Liver (tissue), 9 donors: ENCODE measurements around the gene EGFR. TPM values are rescaled to one million over a fixed set of nuclear protein-coding genes. Genes with fewer than 3 reads are reported as not detected.

ENCODE experiments used
- DNase-seq: peaks from one replicate; pipeline ENCODE4 v3.0.0-alpha.2; 2017; ENCODE audit warnings: low spot score
- H3K27ac ChIP-seq, 2 donors: one replicate each; pipeline ENCODE4 v1.7.0; 2013; ENCODE audit warnings: inconsistent platforms in 2 of 2, low read length in 2 of 2, control low read depth in 1 of 2, low read depth in 1 of 2, mild to moderate bottlenecking in 1 of 2
- H3K27me3 ChIP-seq, 4 donors: one replicate each; pipeline versions ENCODE4 v1.6.1 to v1.7.0; 2013; ENCODE audit warnings: low read length in 3 of 4, inconsistent platforms in 1 of 4, mild to moderate bottlenecking in 1 of 4, moderate library complexity in 1 of 4; ENCODE audit not compliant: control insufficient read depth in 4 of 4, insufficient read depth in 4 of 4
- H3K36me3 ChIP-seq, 4 donors: one replicate each; pipeline versions ENCODE4 v1.6.1 to v1.7.0; 2013; ENCODE audit warnings: low read length in 3 of 4, mild to moderate bottlenecking in 3 of 4, low read depth in 1 of 4, moderate library complexity in 1 of 4; ENCODE audit not compliant: control insufficient read depth in 4 of 4, insufficient read depth in 3 of 4
- H3K4me1 ChIP-seq, 4 donors: one replicate each; pipeline versions ENCODE4 v1.6.1 to v1.7.0; 2013; ENCODE audit warnings: low read length in 3 of 4, mild to moderate bottlenecking in 3 of 4, moderate library complexity in 1 of 4; ENCODE audit not compliant: control insufficient read depth in 4 of 4, insufficient read depth in 4 of 4
- H3K4me3 ChIP-seq, 3 donors: one replicate each; pipeline versions ENCODE4 v1.6.1 to v1.7.0; 2013; ENCODE audit warnings: low read length in 3 of 3, control low read depth in 1 of 3, low read depth in 1 of 3, mild to moderate bottlenecking in 1 of 3
- H3K9ac ChIP-seq, 2 donors: one replicate each; pipeline ENCODE4 v1.7.0; 2013; ENCODE audit warnings: low read length in 2 of 2, mild to moderate bottlenecking in 2 of 2, moderate library complexity in 2 of 2, control low read depth in 1 of 2, low read depth in 1 of 2
- H3K9me3 ChIP-seq, 4 donors: one replicate each; pipeline versions ENCODE4 v1.6.1 to v1.7.0; 2013; ENCODE audit warnings: low read length in 3 of 4; ENCODE audit not compliant: control insufficient read depth in 4 of 4
- ATF3 ChIP-seq: IDR thresholded peaks from 2 replicates; pipeline ENCODE4 v1.6.1; 2016; ENCODE audit warnings: antibody characterized with exemption
- CTCF ChIP-seq: fragments of 150-350 bp; IDR thresholded peaks from 2 replicates; pipeline ENCODE4 v1.5.1; 2017; ENCODE audit warnings: improper control_type of control experiment, low read depth, low read length; ENCODE audit not compliant: missing input control
- EGR1 ChIP-seq, 2 donors: IDR thresholded peaks; 2 replicates each; pipeline ENCODE4 v1.6.1; 2016 to 2018; ENCODE audit warnings: antibody characterized with exemption in 2 of 2, low read depth in 2 of 2
- FOXA1 ChIP-seq: IDR thresholded peaks from 2 replicates; pipeline ENCODE4 v1.6.1; 2016; ENCODE audit warnings: antibody characterized with exemption
- FOXA2 ChIP-seq: IDR thresholded peaks from 2 replicates; pipeline ENCODE4 v1.6.1; 2016; ENCODE audit warnings: antibody characterized with exemption
- HNF4A ChIP-seq, 2 donors: conservative IDR thresholded peaks; 2 replicates each; pipeline ENCODE4 v1.6.1; 2016; ENCODE audit warnings: antibody characterized with exemption in 2 of 2, mild to moderate bottlenecking in 2 of 2
- HNF4G ChIP-seq: IDR thresholded peaks from 2 replicates; pipeline ENCODE4 v1.6.1; 2016; ENCODE audit warnings: antibody characterized with exemption
- JUND ChIP-seq, 2 donors: IDR thresholded peaks; 2 replicates each; pipeline ENCODE4 v1.6.1; 2016; ENCODE audit warnings: antibody characterized with exemption in 2 of 2
- MAX ChIP-seq: IDR thresholded peaks from 2 replicates; pipeline ENCODE4 v1.6.1; 2016; ENCODE audit warnings: antibody characterized with exemption
- NR2F2 ChIP-seq: IDR thresholded peaks from 2 replicates; pipeline ENCODE4 v1.6.1; 2016; ENCODE audit warnings: antibody characterized with exemption
- RAD21 ChIP-seq, 2 donors: IDR thresholded peaks; 2 replicates each; pipeline ENCODE4 v1.6.1; 2016; ENCODE audit warnings: antibody characterized with exemption in 2 of 2, mild to moderate bottlenecking in 2 of 2
- RXRA ChIP-seq, 2 donors: IDR thresholded peaks; 2 replicates each; pipeline ENCODE4 v1.6.1; 2017 to 2018; ENCODE audit warnings: antibody characterized with exemption in 2 of 2, mild to moderate bottlenecking in 1 of 2
- TAF1 ChIP-seq: conservative IDR thresholded peaks from 2 replicates; pipeline ENCODE4 v1.6.1; 2016; ENCODE audit warnings: antibody characterized with exemption, mild to moderate bottlenecking
- YY1 ChIP-seq: IDR thresholded peaks from 2 replicates; pipeline ENCODE4 v1.6.1; 2016; ENCODE audit warnings: antibody characterized with exemption, mild to moderate bottlenecking
- ZBTB33 ChIP-seq: IDR thresholded peaks from 2 replicates; pipeline ENCODE4 v1.6.1; 2016; ENCODE audit warnings: antibody characterized with exemption
- WGBS: extraction: QIAGEN DNeasy Blood & Tissue Kit; methylation state at CpG from one replicate; pipeline ENCODE4 v1.1.7; 2013; 5-methylcytosine and 5-hydroxymethylcytosine counted together
- polyA plus RNA-seq, 2 donors: library from polyadenylated mRNA; stranded (reverse) in 1 of 2; unstranded in 1 of 2; fragments of 200-250 nt in 1 of 2; fragments of >200 nt in 1 of 2; fragmentation: Nextera tagmentation in 1 of 2; extraction: Ambion mirVana in 1 of 2; gene quantifications; one replicate each; pipeline versions ENCODE4 v1.2.1 to v1.2.3, GENCODE V29; 2013 to 2015
- total RNA-seq, 2 donors: library from RNA; depleted of rRNA; stranded (reverse); fragments of >200 nt; gene quantifications; one replicate each; pipeline ENCODE4 v1.2.3, GENCODE V29; 2014
- donor health status: healthy.
- donor health status: healthy.
- donor health status: healthy.
- donor health status: healthy.
- donor health status: healthy.

Gene EGFR
- total and polyA plus RNA-seq, 4 donors, result 22.6 to 37.0 (median 27.7) TPM

- H3K27me3 ChIP-seq, result no peaks in the 10 kb centered on the region
- H3K36me3 ChIP-seq, result peaks cover 18 to 68% (median 59%) of the 10 kb centered on the region in 4 donors
- WGBS, result 94% methylated on average over 9 of the region's 9 CpGs
- no peak for DNase-seq
- no peak overlapping the region for H3K27ac ChIP-seq
- no peak for TF ChIP-seq FOXA1
- no peak for TF ChIP-seq HNF4A (conservative IDR thresholded peaks at IDR 0.05)
- TF ChIP-seq NR2F2, result no peak
- no peak for TF ChIP-seq EGR1 (IDR thresholded peaks at IDR 0.05; ENCODE audit: low read depth in 2 of 2)
- TF ChIP-seq ZBTB33, result no peak
- H3K9ac ChIP-seq, result no peak overlapping the region
- H3K9me3 ChIP-seq, result no peaks in the 10 kb centered on the region
- H3K4me3 ChIP-seq, result no peak overlapping the region
- H3K4me1 ChIP-seq, result no peaks in the 10 kb centered on the region
These were observed 187.6 kb downstream of the EGFR start for GRCh38 chr7:55206235-55207029.

GRCh38 chr7:55207436-55208125 lies 188.8 kb downstream of the EGFR start:
- DNase-seq, result no peak
- H3K4me1 ChIP-seq, result no peaks in the 10 kb centered on the region
- no peaks in the 10 kb centered on the region for H3K9me3 ChIP-seq
- no peak overlapping the region for H3K27ac ChIP-seq
- no peaks in the 10 kb centered on the region for H3K27me3 ChIP-seq
- H3K36me3 ChIP-seq, result peaks cover 16 to 57% (median 48%) of the 10 kb centered on the region in 4 donors
- TF ChIP-seq HNF4A (conservative IDR thresholded peaks at IDR 0.05) (peak in 1 of 2 donors; percentile 73), MAX (no peak), HNF4G (peak; percentile 18), RXRA (IDR thresholded peaks at IDR 0.05) (peak in 1 of 2 donors; percentile 77)
- 76% methylated on average over 4 of the region's 4 CpGs for WGBS
- no peak overlapping the region for H3K9ac ChIP-seq
- no peak overlapping the region for H3K4me3 ChIP-seq

- H3K27ac ChIP-seq, result no peak overlapping the region
- H3K9me3 ChIP-seq, result no peaks in the 10 kb centered on the region
- H3K36me3 ChIP-seq, result peaks cover 13 to 44% (median 38%) of the 10 kb centered on the region in 4 donors
- TF ChIP-seq NR2F2, result no peak
- TF ChIP-seq TAF1, result no peak
- no peak for TF ChIP-seq JUND (IDR thresholded peaks at IDR 0.05)
- TF ChIP-seq YY1, result no peak
- no peak for TF ChIP-seq CTCF
- no peak for TF ChIP-seq HNF4G
- TF ChIP-seq FOXA2, result no peak
- TF ChIP-seq RAD21 (IDR thresholded peaks at IDR 0.05), result no peak
- no peak for TF ChIP-seq FOXA1
- no peak for TF ChIP-seq ZBTB33
- TF ChIP-seq ATF3, result no peak
- no peak for TF ChIP-seq HNF4A (conservative IDR thresholded peaks at IDR 0.05)
- 83% methylated on average over 4 of the region's 4 CpGs for WGBS
- H3K4me1 ChIP-seq, result no peaks in the 10 kb centered on the region
- no peak for DNase-seq
- H3K9ac ChIP-seq, result no peak overlapping the region
- no peaks in the 10 kb centered on the region for H3K27me3 ChIP-seq
- no peak overlapping the region for H3K4me3 ChIP-seq
These were observed 190.5 kb downstream of the EGFR start for GRCh38 chr7:55209366-55209765.
